ENCODE data around the gene PTPRT.

The PTPRT gene

DNA sequence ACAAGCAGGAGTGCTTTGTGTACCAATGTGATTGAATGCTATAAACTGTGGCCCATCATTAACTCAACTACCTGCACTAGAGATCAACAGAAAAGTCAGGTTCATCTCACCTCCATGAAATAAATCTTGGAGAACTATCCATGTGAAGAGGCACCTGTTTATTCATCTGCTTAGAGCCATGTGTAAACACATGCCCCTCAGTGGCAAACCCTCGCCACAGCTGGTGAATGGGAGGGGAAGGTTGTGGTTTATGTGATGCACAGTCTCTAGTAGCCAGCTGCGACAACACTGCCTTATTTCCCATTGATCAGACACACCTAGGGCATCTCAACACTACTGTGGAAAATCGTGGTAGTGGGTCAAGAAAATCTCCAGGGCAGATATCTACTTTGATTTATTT is 640.2 kb downstream of the PTPRT start:
- no peak for TF ChIP-seq EGR1 (IDR thresholded peaks at IDR 0.05)
- TF ChIP-seq FOXM1 (IDR thresholded peaks at IDR 0.05; ENCODE audit: borderline replicate concordance, low read depth): no peak
- TF ChIP-seq TEAD4 (IDR thresholded peaks at IDR 0.05): no peak
- TF ChIP-seq, protein P1, sequence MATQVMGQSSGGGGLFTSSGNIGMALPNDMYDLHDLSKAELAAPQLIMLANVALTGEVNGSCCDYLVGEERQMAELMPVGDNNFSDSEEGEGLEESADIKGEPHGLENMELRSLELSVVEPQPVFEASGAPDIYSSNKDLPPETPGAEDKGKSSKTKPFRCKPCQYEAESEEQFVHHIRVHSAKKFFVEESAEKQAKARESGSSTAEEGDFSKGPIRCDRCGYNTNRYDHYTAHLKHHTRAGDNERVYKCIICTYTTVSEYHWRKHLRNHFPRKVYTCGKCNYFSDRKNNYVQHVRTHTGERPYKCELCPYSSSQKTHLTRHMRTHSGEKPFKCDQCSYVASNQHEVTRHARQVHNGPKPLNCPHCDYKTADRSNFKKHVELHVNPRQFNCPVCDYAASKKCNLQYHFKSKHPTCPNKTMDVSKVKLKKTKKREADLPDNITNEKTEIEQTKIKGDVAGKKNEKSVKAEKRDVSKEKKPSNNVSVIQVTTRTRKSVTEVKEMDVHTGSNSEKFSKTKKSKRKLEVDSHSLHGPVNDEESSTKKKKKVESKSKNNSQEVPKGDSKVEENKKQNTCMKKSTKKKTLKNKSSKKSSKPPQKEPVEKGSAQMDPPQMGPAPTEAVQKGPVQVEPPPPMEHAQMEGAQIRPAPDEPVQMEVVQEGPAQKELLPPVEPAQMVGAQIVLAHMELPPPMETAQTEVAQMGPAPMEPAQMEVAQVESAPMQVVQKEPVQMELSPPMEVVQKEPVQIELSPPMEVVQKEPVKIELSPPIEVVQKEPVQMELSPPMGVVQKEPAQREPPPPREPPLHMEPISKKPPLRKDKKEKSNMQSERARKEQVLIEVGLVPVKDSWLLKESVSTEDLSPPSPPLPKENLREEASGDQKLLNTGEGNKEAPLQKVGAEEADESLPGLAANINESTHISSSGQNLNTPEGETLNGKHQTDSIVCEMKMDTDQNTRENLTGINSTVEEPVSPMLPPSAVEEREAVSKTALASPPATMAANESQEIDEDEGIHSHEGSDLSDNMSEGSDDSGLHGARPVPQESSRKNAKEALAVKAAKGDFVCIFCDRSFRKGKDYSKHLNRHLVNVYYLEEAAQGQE (IDR thresholded peaks at IDR 0.05; ENCODE audit: low read depth): no peak
- no peak for TF ChIP-seq TCF12 (IDR thresholded peaks at IDR 0.05; ENCODE audit: low read depth)
- TF ChIP-seq, protein P2, sequence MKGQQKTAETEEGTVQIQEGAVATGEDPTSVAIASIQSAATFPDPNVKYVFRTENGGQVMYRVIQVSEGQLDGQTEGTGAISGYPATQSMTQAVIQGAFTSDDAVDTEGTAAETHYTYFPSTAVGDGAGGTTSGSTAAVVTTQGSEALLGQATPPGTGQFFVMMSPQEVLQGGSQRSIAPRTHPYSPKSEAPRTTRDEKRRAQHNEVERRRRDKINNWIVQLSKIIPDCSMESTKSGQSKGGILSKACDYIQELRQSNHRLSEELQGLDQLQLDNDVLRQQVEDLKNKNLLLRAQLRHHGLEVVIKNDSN (IDR thresholded peaks at IDR 0.05): no peak
- no peak for TF ChIP-seq TAF1 (IDR thresholded peaks at IDR 0.05; ENCODE audit: low read depth)
- TF ChIP-seq RAD21 (IDR thresholded peaks at IDR 0.05; ENCODE audit: low read depth): no peak
- TF ChIP-seq EP300 (IDR thresholded peaks at IDR 0.05; ENCODE audit: borderline replicate concordance): no peak
- no peak for TF ChIP-seq YY1 (IDR thresholded peaks at IDR 0.05; ENCODE audit: low read depth)
- TF ChIP-seq NFIC (IDR thresholded peaks at IDR 0.05): no peak
- TF ChIP-seq, protein P3, sequence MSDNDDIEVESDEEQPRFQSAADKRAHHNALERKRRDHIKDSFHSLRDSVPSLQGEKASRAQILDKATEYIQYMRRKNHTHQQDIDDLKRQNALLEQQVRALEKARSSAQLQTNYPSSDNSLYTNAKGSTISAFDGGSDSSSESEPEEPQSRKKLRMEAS (IDR thresholded peaks at IDR 0.05): no peak
- TF ChIP-seq CREB1 (IDR thresholded peaks at IDR 0.05; ENCODE audit: low read depth): no peak
- no peak for TF ChIP-seq ZBTB7A (IDR thresholded peaks at IDR 0.05; ENCODE audit: low read depth)
- TF ChIP-seq CEBPB (IDR thresholded peaks at IDR 0.05): no peak

DNA sequence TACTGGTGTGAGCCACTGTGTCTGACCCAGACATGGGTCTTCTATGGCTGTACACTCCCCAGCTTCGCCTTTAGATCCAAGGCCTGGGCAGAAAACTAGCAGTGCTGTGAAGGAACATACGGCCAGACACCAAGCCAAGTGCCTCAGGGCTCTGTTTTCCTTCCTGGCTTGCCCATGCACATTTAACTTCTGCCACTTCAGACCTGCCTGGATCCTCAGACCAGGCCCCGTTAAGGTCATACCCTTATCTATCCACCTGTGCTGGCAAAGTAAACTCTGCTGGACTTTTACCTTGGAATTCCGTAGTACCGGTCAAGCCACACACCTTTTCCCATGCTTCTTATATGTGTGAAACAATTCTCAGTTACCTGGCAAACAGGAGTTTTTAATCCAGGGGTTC is 644.8 kb downstream of the PTPRT start:
- TF ChIP-seq TCF12 (IDR thresholded peaks at IDR 0.05; ENCODE audit: low read depth): no peak

DNA sequence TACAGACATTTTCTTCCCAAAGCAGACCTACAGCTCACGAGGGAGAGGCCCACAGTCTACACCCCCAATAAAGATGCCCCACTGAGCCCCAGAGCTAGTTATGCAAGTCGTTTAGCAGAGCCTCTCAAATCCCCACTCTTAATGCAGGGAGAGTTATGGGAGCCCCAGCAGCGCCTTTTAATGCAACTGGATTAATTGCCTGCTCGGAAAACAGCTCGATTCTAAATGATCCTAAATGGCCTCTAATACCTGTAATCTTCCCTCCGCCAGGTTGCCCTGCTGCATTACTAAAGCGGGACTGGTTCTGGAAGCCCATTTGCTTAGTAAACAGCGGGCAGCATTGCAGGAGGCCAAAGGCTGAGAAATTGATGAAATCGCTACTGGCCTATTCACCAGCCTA is 656.9 kb downstream of the PTPRT start:
- TF ChIP-seq, protein P1 (IDR thresholded peaks at IDR 0.05; ENCODE audit: low read depth): no peak
- no peak for TF ChIP-seq ZBTB7A (IDR thresholded peaks at IDR 0.05; ENCODE audit: low read depth)
- no peak for TF ChIP-seq TEAD4 (IDR thresholded peaks at IDR 0.05)
- TF ChIP-seq RAD21 (IDR thresholded peaks at IDR 0.05; ENCODE audit: low read depth): no peak
- TF ChIP-seq TAF1 (IDR thresholded peaks at IDR 0.05; ENCODE audit: low read depth): no peak
- TF ChIP-seq EP300 (IDR thresholded peaks at IDR 0.05; ENCODE audit: borderline replicate concordance): no peak
- no peak for TF ChIP-seq FOXM1 (IDR thresholded peaks at IDR 0.05; ENCODE audit: borderline replicate concordance, low read depth)
- TF ChIP-seq, protein P2 (IDR thresholded peaks at IDR 0.05): no peak

DNA sequence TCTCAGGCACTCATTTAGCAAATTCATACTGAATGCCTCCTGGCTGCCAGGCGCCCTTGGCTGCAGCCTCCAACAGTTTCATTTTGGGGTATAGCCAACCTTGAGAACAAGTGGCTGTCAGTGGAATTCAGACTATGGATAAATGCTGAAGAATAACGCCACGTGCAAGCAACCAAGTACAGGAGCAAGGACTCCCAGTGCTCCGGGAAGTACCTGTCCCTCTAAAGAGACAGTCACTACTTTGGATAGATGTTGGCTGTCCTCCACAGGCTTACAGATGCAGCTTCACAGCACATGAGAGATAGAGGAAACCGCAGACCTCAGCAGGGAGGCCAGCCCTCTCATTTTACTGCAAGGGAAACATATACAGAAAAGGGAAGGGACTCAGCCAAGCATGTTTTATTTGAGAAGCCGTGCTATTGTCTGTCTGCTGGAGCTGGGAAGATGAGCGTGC is 658.2 kb downstream of the PTPRT start:
- no peak for TF ChIP-seq NFIC (IDR thresholded peaks at IDR 0.05)
- TF ChIP-seq TCF12 (IDR thresholded peaks at IDR 0.05; ENCODE audit: low read depth): no peak
- TF ChIP-seq CREB1 (IDR thresholded peaks at IDR 0.05; ENCODE audit: low read depth): no peak
- no peak for TF ChIP-seq ZBTB7A (IDR thresholded peaks at IDR 0.05; ENCODE audit: low read depth)
- no peak for TF ChIP-seq FOXM1 (IDR thresholded peaks at IDR 0.05; ENCODE audit: borderline replicate concordance, low read depth)
- TF ChIP-seq CEBPB (IDR thresholded peaks at IDR 0.05): no peak
- no peak for TF ChIP-seq EGR1 (IDR thresholded peaks at IDR 0.05)
- no peak for TF ChIP-seq YY1 (IDR thresholded peaks at IDR 0.05; ENCODE audit: low read depth)

DNA sequence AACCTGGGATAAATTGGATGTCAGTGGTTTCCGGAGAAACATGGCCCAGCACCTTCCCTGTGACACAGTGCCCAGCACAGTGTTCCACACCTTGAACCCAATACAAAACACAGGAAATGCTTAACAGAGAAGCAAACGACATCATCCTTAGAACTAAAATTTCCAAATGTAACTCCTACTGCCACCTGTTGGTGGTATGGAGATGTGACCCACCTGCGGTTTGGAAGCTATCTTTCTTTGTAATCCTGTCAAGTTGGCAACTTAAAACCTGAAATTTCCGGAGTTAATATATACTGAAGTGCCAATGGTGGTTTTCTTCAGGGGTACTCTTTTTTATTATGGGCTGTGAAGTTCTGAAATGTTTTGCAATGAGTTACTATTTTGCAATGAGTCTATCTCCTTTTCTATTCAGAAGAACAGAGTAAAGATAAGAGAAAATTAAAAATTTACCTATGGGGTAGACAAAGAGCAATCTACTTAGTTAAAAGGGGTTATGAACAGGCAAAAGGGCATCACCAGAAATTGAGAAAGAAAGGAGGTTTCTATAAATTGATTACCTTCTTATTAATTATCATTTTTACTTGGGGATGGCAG is 658.8 kb downstream of the PTPRT start:
- TF ChIP-seq EP300 (IDR thresholded peaks at IDR 0.05; ENCODE audit: borderline replicate concordance): no peak
- TF ChIP-seq NFIC (IDR thresholded peaks at IDR 0.05): no peak
- TF ChIP-seq TCF12 (IDR thresholded peaks at IDR 0.05; ENCODE audit: low read depth): no peak
- TF ChIP-seq RAD21 (IDR thresholded peaks at IDR 0.05; ENCODE audit: low read depth): no peak
- TF ChIP-seq CEBPB (IDR thresholded peaks at IDR 0.05): no peak
- TF ChIP-seq EGR1 (IDR thresholded peaks at IDR 0.05): no peak
- no peak for TF ChIP-seq YY1 (IDR thresholded peaks at IDR 0.05; ENCODE audit: low read depth)
- no peak for TF ChIP-seq ZBTB7A (IDR thresholded peaks at IDR 0.05; ENCODE audit: low read depth)

DNA sequence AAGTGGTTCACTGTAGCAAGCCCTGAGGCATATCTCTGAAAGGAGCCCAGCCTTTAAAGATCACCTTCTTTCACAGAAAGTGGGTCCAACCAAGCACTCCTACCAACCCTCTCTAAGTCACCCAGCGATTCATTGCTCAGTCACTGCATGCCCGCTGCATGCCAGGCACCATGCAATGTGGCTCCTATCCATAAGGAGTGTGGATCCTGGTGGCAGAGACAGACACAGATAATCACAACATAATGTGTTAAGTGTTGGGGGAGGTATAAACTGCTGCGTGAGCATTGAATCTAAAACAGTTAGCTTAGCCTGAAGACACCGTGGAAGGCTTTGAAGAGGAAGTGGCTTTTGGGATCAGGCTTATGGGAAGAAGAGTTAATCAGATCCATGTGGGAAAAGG is 659.5 kb downstream of the PTPRT start:
- no peak for TF ChIP-seq NFIC (IDR thresholded peaks at IDR 0.05)

DNA sequence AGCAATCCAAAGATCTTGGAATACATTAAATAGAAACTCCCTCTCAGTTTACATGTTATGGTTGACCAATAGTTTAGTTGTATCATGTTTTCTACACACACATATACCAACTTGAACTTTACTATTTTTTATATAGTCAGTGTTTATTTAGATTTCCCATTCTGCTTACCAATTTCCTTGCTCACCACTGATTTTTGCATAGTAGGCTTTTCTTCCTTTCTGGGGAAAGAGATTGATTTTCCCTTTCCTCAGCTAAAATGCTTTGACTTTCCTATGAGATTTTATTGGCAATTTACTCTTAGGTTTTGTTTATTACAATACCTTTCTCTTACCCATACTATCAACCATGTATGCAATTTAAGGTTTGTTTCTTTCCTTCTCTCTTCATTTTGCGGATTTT is 665.6 kb downstream of the PTPRT start:
- TF ChIP-seq NFIC (IDR thresholded peaks at IDR 0.05) (no peak), YY1 (IDR thresholded peaks at IDR 0.05; ENCODE audit: low read depth) (no peak), TAF1 (IDR thresholded peaks at IDR 0.05; ENCODE audit: low read depth) (no peak), FOXM1 (IDR thresholded peaks at IDR 0.05; ENCODE audit: borderline replicate concordance, low read depth) (no peak), RAD21 (IDR thresholded peaks at IDR 0.05; ENCODE audit: low read depth) (no peak), CREB1 (IDR thresholded peaks at IDR 0.05; ENCODE audit: low read depth) (no peak), TCF12 (IDR thresholded peaks at IDR 0.05; ENCODE audit: low read depth) (no peak), EP300 (IDR thresholded peaks at IDR 0.05; ENCODE audit: borderline replicate concordance) (no peak), CEBPB (IDR thresholded peaks at IDR 0.05) (no peak), EGR1 (IDR thresholded peaks at IDR 0.05) (no peak), TEAD4 (IDR thresholded peaks at IDR 0.05) (no peak)
- TF ChIP-seq, protein P1 (IDR thresholded peaks at IDR 0.05; ENCODE audit: low read depth): no peak
- TF ChIP-seq, protein P2 (IDR thresholded peaks at IDR 0.05): no peak

Measured in Ishikawa (cell line).